GM12878 (cell line): ENCODE measurements around the gene FOSL1. TPM values are rescaled to one million over a fixed set of nuclear protein-coding genes. Genes with fewer than 3 reads are reported as not detected.
A peak's percentile ranks its signal among the peaks of the same experiment; 100 is the strongest.

Source experiments
- ATAC-seq: fragments of 200-7000 bp; cut with Tn5 transposase; 3 replicates; pipeline ENCODE4 v1.9.1; 2020; ENCODE audit warnings: mild to moderate bottlenecking, moderate library complexity
- BruUV-seq: library from RNA; stranded (reverse); fragments of 400-500 nt; replicated peaks from 2 replicates; lab custom pipeline; 2021; lab: Mats Ljungman, UMichigan
- CTCF ChIA-PET: fragments of 300-600 bp; sonication (Branson Sonifier 250); formaldehyde crosslinking; extraction: SDS; loops from one replicate; lab custom pipeline; 2021; ENCODE audit warnings: inconsistent platforms; lab: Yijun Ruan, JAX
- POLR2A ChIA-PET: fragments of 350-600 bp; formaldehyde crosslinking; extraction: SDS; loops from one replicate; lab custom pipeline; 2021; ENCODE audit warnings: inconsistent platforms; lab: Charles Lee
- RAD21 ChIA-PET: fragments of 300-600 bp; sonication (Branson Sonifier 250); formaldehyde crosslinking; loops from one replicate; lab custom pipeline; 2023; ENCODE audit warnings: antibody characterized with exemption; ENCODE audit not compliant: unreplicated experiment; lab: Charles Lee
- SMC1A ChIA-PET: fragments of 300-600 bp; sonication (Branson Sonifier 250); formaldehyde crosslinking; loops from one replicate; lab custom pipeline; 2023; ENCODE audit not compliant: unreplicated experiment, uncharacterized antibody; lab: Charles Lee
- DNase-seq: peaks from one replicate; pipeline ENCODE4 v3.0.0-alpha.2; 2011; ENCODE audit warnings: low read depth, low spot score
- FAIRE-seq: peaks from 3 replicates; lab custom pipeline; 2011; peaks lifted over from hg19 to GRCh38; lab: Jason Lieb, UNC
- H2AFZ ChIP-seq: 2 replicates; pipeline ENCODE4 v1.6.0; 2011; ENCODE audit warnings: low read depth, low read length, control low read depth; ENCODE audit not compliant: control insufficient read depth
- H3K27ac ChIP-seq: 2 replicates; pipeline ENCODE4 v1.5.1; 2011; ENCODE audit warnings: control low read depth; ENCODE audit not compliant: control insufficient read depth, insufficient read depth
- H3K27me3 ChIP-seq, 2 experiments: replicated peaks in 1 of 2; 2 replicates each; pipeline versions ENCODE4 v1.6.0 to v1.6.1; 2011; ENCODE audit warnings: low read length in 1 of 2; ENCODE audit not compliant: control insufficient read depth in 2 of 2, insufficient read depth in 2 of 2
- H3K36me3 ChIP-seq, 2 experiments: 2 replicates each; pipeline ENCODE4 v1.5.1; 2011; ENCODE audit warnings: low read length in 1 of 2; ENCODE audit not compliant: control insufficient read depth in 2 of 2, insufficient read depth in 2 of 2
- H3K4me1 ChIP-seq: 2 replicates; pipeline ENCODE4 v1.6.1; 2011; ENCODE audit warnings: mild to moderate bottlenecking, low read length, moderate library complexity, mixed read lengths; ENCODE audit not compliant: control insufficient read depth, insufficient read depth
- H3K4me2 ChIP-seq: 2 replicates; pipeline ENCODE4 v1.6.0; 2011; ENCODE audit warnings: control low read depth; ENCODE audit not compliant: control insufficient read depth, insufficient read depth
- H3K4me3 ChIP-seq: fragments of 200-600 bp; sonication (generic); 2 replicates; pipeline ENCODE4 v1.5.1; 2016
- H3K79me2 ChIP-seq: 2 replicates; pipeline ENCODE4 v1.6.0; 2011; ENCODE audit warnings: low read length; ENCODE audit not compliant: control insufficient read depth, insufficient read depth
- H3K9ac ChIP-seq: 2 replicates; pipeline ENCODE4 v1.8.0; 2011; ENCODE audit warnings: low read length, control low read depth, mixed read lengths; ENCODE audit not compliant: control insufficient read depth, insufficient read depth
- H3K9me3 ChIP-seq: replicated peaks from 3 replicates; pipeline ENCODE4 v1.5.1; 2011; ENCODE audit warnings: mild to moderate bottlenecking, low read length; ENCODE audit not compliant: control insufficient read depth, insufficient read depth
- H4K20me1 ChIP-seq: 2 replicates; pipeline ENCODE4 v1.6.0; 2011; ENCODE audit not compliant: control insufficient read depth, insufficient read depth
- IRF4 ChIP-seq: IDR thresholded peaks from 2 replicates; pipeline ENCODE4 v1.6.1; 2011; ENCODE audit warnings: low read depth, low read length
- PAX5 ChIP-seq: IDR thresholded peaks from 2 replicates; pipeline ENCODE4 v1.6.1; 2011; ENCODE audit warnings: low read depth, low read length, borderline replicate concordance
- POLR2A ChIP-seq: IDR thresholded peaks from 2 replicates; pipeline ENCODE4 v1.6.1; 2011; ENCODE audit warnings: low read depth, mild to moderate bottlenecking, low read length
- POLR2AphosphoS5 ChIP-seq: IDR thresholded peaks from 2 replicates; pipeline ENCODE4 v1.6.1; 2011; ENCODE audit warnings: mild to moderate bottlenecking, low read length, inconsistent platforms
- YY1 ChIP-seq: IDR thresholded peaks from 2 replicates; pipeline ENCODE4 v1.6.1; 2011; ENCODE audit warnings: low read depth, mild to moderate bottlenecking, low read length
- WGBS: methylation state at CpG from one replicate; pipeline ENCODE4 v1.1.6; 2016; ENCODE audit warnings: low lambda C conversion rate; ENCODE audit not compliant: insufficient replicate concordance, insufficient coverage; ENCODE audit errors: missing lambda C conversion rate; 5-methylcytosine and 5-hydroxymethylcytosine counted together
- in situ Hi-C: fragments of 300-500 bp; cut with MboI; formaldehyde crosslinking; loops from 9 replicates; pipeline ENCODE4 v1.14.3; 2018; ENCODE audit warnings: mixed read lengths
- intact Hi-C: fragments of 100-400 bp; cut with micrococcal nuclease; formaldehyde crosslinking; loops from one replicate; pipeline ENCODE4 v1.14.2; 2022; ENCODE audit not compliant: unreplicated experiment
- polyA plus RNA-seq, 11 experiments: library from polyadenylated mRNA; depleted of rRNA in 4 of 11; unstranded in 6 of 11; stranded (reverse) in 5 of 11; fragments of >200 nt; fragmentation: Nextera tagmentation in 4 of 11; fragmentation: Illumina TruSeq in 1 of 11; extraction: Ambion mirVana in 4 of 11; extraction: Trizol in 1 of 11; gene quantifications; 1 replicate in 1 of 11; 2 replicates in 10 of 11; pipeline versions ENCODE4 v1.2.1 to v1.2.3, GENCODE V29; 2011 to 2016; ENCODE audit warnings: inconsistent platforms in 2 of 11, missing spikeins in 2 of 11, low read depth in 1 of 11
- total RNA-seq, 4 experiments: library from RNA; depleted of rRNA in 3 of 4; stranded (reverse); fragments of >200 nt in 3 of 4; fragmentation: Illumina TruSeq in 1 of 4; extraction: Trizol in 1 of 4; gene quantifications; 2 replicates each; pipeline versions ENCODE4 v1.2.1 to v1.2.3, GENCODE V29; 2013 to 2021
- TF ChIP-seq, protein P1 (sequence below): IDR thresholded peaks from 2 replicates; pipeline ENCODE4 v1.6.1; 2012; ENCODE audit warnings: mild to moderate bottlenecking, low read depth, low read length
- TF ChIP-seq, protein P2 (sequence below), 3 experiments: IDR thresholded peaks in 2 of 3; conservative IDR thresholded peaks in 1 of 3; 2 replicates each; pipeline ENCODE4 v1.5.1; 2011; ENCODE audit warnings: low read depth in 3 of 3, low read length in 3 of 3, mild to moderate bottlenecking in 3 of 3, control low read depth in 2 of 3, moderate library complexity in 2 of 3, inconsistent platforms in 1 of 3, mixed read lengths in 1 of 3; ENCODE audit not compliant: control insufficient read depth in 2 of 3, insufficient read depth in 1 of 3; ENCODE audit errors: extremely low read depth in 1 of 3

The FOSL1 gene
- total and polyA plus RNA-seq, 10 of the 15 experiments (the other 5 are each of a cell fraction or from before 2014, with no cell fraction given) = 0.82 to 5.4 (median 2.1) TPM

DNA sequence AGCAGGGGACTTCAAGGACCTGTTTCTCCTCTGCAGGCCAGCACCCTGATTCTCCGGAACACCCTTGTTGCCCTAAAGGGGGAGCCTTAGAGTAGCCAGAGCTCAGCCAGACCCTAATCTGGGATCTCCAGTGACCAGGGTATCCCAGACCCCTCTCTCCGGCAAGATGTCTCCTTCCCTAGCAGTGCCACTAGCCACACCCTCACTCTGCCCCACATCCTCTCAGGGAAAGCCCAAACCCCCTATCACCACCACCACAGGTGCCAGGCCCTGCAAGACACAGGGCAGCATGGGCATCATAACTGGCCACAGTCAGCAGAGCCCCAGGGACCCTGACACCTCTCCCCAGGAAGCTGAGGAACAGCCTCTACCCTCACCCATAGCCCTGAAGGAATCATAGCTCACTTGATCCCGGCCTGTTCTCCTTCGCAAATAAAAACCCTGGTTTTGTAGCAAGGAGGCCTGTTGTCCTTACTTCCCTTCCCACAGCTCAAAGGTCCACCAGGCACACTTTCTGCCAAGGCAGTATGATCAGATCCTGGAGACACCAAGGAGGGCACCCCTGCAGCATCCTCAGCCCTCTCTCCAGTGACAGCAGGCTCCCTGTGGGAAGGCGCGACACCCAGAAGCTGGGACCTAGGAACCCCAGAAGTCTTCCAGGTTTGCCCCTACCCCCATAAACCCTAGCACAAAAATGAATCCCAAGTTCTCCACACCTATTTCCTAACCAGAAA is 46.8 kb downstream of the FOSL1 start:
- DNase-seq (no peak), ATAC-seq (no peak), FAIRE-seq (no peak)
- no peak for TF ChIP-seq YY1
- 0 out of 2 replicates have a peak, but pooled peaks have one; percentile 9 for TF ChIP-seq PAX5
- TF ChIP-seq POLR2AphosphoS5 = peak; percentile 21; the same call in 1 of the 2 replicates
- TF ChIP-seq, protein P1, sequence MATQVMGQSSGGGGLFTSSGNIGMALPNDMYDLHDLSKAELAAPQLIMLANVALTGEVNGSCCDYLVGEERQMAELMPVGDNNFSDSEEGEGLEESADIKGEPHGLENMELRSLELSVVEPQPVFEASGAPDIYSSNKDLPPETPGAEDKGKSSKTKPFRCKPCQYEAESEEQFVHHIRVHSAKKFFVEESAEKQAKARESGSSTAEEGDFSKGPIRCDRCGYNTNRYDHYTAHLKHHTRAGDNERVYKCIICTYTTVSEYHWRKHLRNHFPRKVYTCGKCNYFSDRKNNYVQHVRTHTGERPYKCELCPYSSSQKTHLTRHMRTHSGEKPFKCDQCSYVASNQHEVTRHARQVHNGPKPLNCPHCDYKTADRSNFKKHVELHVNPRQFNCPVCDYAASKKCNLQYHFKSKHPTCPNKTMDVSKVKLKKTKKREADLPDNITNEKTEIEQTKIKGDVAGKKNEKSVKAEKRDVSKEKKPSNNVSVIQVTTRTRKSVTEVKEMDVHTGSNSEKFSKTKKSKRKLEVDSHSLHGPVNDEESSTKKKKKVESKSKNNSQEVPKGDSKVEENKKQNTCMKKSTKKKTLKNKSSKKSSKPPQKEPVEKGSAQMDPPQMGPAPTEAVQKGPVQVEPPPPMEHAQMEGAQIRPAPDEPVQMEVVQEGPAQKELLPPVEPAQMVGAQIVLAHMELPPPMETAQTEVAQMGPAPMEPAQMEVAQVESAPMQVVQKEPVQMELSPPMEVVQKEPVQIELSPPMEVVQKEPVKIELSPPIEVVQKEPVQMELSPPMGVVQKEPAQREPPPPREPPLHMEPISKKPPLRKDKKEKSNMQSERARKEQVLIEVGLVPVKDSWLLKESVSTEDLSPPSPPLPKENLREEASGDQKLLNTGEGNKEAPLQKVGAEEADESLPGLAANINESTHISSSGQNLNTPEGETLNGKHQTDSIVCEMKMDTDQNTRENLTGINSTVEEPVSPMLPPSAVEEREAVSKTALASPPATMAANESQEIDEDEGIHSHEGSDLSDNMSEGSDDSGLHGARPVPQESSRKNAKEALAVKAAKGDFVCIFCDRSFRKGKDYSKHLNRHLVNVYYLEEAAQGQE = no peak
- peak; percentile 57 for TF ChIP-seq POLR2A
- TF ChIP-seq, protein P2, sequence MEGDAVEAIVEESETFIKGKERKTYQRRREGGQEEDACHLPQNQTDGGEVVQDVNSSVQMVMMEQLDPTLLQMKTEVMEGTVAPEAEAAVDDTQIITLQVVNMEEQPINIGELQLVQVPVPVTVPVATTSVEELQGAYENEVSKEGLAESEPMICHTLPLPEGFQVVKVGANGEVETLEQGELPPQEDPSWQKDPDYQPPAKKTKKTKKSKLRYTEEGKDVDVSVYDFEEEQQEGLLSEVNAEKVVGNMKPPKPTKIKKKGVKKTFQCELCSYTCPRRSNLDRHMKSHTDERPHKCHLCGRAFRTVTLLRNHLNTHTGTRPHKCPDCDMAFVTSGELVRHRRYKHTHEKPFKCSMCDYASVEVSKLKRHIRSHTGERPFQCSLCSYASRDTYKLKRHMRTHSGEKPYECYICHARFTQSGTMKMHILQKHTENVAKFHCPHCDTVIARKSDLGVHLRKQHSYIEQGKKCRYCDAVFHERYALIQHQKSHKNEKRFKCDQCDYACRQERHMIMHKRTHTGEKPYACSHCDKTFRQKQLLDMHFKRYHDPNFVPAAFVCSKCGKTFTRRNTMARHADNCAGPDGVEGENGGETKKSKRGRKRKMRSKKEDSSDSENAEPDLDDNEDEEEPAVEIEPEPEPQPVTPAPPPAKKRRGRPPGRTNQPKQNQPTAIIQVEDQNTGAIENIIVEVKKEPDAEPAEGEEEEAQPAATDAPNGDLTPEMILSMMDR (IDR thresholded peaks at IDR 0.05 in 2 of 3, conservative IDR thresholded peaks at IDR 0.05 in 1 of 3; ENCODE audit: control insufficient read depth in 2 of 3, extremely low read depth in 1 of 3, insufficient read depth in 1 of 3, low read depth in 3 of 3, low read length in 3 of 3) = 0 out of 6 replicates have a peak, but pooled peaks of 1 of the 3 experiments have one; percentile 2
- TF ChIP-seq IRF4 = no peak
- Histone ChIP-seq H3K79me2 (peaks cover 42% of the 10 kb centered on the region), H4K20me1 (peaks cover 24% of the 10 kb centered on the region), H2AFZ (no peak overlapping the region), H3K9ac (no peak overlapping the region), H3K36me3 (peaks cover 32 to 41% of the 10 kb centered on the region in 2 experiments; a peak in 3 of 4 replicates), H3K27me3 (no peaks in the 10 kb centered on the region), H3K9me3 (peaks cover 2% of the 10 kb centered on the region; the same call in 2 of the 3 replicates), H3K4me3 (no peak overlapping the region), H3K4me1 (peaks cover 10% of the 10 kb centered on the region), H3K4me2 (no peak overlapping the region), H3K27ac (no peak overlapping the region)
- 91% methylated on average over 6 of the region's 6 CpGs for WGBS
- CTCF ChIA-PET = interaction anchor here (0.6 to 1.2 kb wide), 4 partner anchors 10 to 137 kb away, joined by 3 to 4 read pairs (median 4); no protein-coding TSS in a partner anchor
- RAD21 ChIA-PET = interaction anchor here (0.5 kb wide), 1 partner anchor 281 kb away, joined by 3 read pairs; the partner anchor contains the start of gene FAM89B
- intact Hi-C loops (no loop called here), in situ Hi-C loops (loop anchor here (25.0 kb wide), 1 partner anchor 1616 kb away; the partner anchor contains the start of genes DNAJC4, FKBP2, NUDT22 and PPP1R14B)
- SMC1A ChIA-PET = no interaction called here
- POLR2A ChIA-PET = interaction anchor here (1.1 kb wide), 1 partner anchor 147 kb away, joined by 4 read pairs; no protein-coding TSS in a partner anchor
- no TSS peak for BruUV-seq
